BJ (cell line): ENCODE data around the gene SEC14L5. TPM values are rescaled to one million over a fixed set of nuclear protein-coding genes. Genes with fewer than 3 reads are reported as not detected.

ENCODE experiments used
- CTCF ChIA-PET: fragments of 350-600 bp; formaldehyde crosslinking; extraction: SDS; loops from one replicate; lab custom pipeline; 2021; ENCODE audit warnings: antibody characterized with exemption, inconsistent platforms; lab: Yijun Ruan, JAX
- POLR2A ChIA-PET: fragments of 300-600 bp; sonication (Branson Sonifier 250); formaldehyde crosslinking; extraction: SDS; loops from one replicate; lab custom pipeline; 2021; ENCODE audit warnings: antibody characterized with exemption; lab: Charles Lee
- DNase-seq: peaks from one replicate; pipeline ENCODE4 v3.0.0-alpha.2; 2011; ENCODE audit warnings: low read depth
- H3K27me3 ChIP-seq: 2 replicates; pipeline ENCODE4 v1.6.0; 2011; ENCODE audit warnings: low read length; ENCODE audit not compliant: control insufficient read depth, insufficient read depth
- H3K36me3 ChIP-seq: 2 replicates; pipeline ENCODE4 v1.5.1; 2011; ENCODE audit warnings: low read length; ENCODE audit not compliant: control insufficient read depth, insufficient read depth
- H3K4me3 ChIP-seq: 2 replicates; pipeline ENCODE4 v1.5.1; 2011; ENCODE audit warnings: low read depth, mild to moderate bottlenecking, control low read depth, low read length
- CTCF ChIP-seq: IDR thresholded peaks from 2 replicates; pipeline ENCODE4 v1.5.1; 2011; ENCODE audit warnings: low read depth, mild to moderate bottlenecking, control low read depth, inconsistent platforms, low read length, moderate library complexity; ENCODE audit not compliant: insufficient read depth
- polyA minus RNA-seq: library from RNA; depleted of rRNA, polyadenylated mRNA; stranded (reverse); fragments of >200 nt; gene quantifications from 2 replicates; pipeline ENCODE4 v1.2.3, GENCODE V29; 2011; rRNA and poly(A)+ RNA removed
- polyA plus RNA-seq: library from polyadenylated mRNA; depleted of rRNA; stranded (reverse); fragments of >200 nt; gene quantifications from 2 replicates; pipeline ENCODE4 v1.2.3, GENCODE V29; 2011; rRNA removed

Gene SEC14L5
- not detected in 2 replicates for polyA plus RNA-seq
- polyA minus RNA-seq = 0.05 TPM in 1 of 2 replicates, not detected in the other

DNA sequence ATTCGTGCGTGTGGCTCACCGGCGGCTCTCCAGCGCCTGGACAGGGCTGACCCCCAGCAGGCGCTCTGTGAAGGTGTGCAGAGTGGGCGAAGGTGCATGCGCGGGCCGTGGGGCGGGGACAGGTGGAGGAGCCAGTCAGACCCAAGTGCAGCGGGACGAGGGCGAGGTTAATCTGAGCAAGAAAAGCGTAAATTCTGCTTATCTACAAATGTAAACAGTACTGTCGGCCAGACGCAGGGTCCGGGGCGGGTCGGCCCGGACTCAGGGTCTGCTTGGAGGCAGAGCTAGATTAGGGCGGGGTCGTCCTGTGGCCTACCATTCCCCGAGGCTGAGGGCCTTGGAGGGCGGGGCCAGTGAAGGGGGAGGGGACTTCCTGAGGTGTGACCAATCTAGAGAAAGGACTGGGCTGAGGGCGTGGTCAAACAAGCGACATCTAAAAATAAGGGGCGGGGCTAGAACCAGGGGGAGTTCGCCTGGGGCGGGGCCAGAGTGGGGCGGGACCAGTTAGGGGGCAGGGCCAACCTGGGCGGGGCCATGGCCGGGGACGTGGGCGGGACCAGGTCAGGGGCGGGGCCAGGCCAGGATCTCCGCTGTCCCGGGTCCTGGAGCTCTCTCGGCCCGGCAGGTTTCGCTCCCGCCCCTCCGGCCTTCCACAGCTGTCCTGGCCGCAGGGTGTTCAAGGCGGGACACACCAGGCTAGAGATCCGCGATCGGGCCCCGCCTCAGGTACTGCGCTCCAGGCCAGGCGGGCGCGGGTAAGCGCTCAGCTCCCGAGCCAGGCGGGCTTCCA is at the start of gene SEC14L5:
Gene SEC14L5, plus strand, starts transcription at position 611 of the 790 bp plus-strand sequence. CDS start 994 bp downstream, outside the sequence.
- CTCF ChIA-PET = interaction anchor here (1.1 to 1.4 kb wide), 2 partner anchors 93 to 105 kb away, joined by 3 to 6 read pairs; no protein-coding TSS in a partner anchor
- no peak for TF ChIP-seq CTCF
- Histone ChIP-seq H3K4me3 (peak within 1 kb of the TSS; percentile 60), H3K36me3 (no peaks in the 10 kb centered on the region), H3K27me3 (no peaks in the 10 kb centered on the region)
- POLR2A ChIA-PET = interaction anchor here (0.6 to 0.7 kb wide), 3 partner anchors 10 to 76 kb away, joined by 3 to 15 read pairs (median 4); partner anchors contain the start of gene NAGPA
- DNase-seq = peak; percentile 67

DNA sequence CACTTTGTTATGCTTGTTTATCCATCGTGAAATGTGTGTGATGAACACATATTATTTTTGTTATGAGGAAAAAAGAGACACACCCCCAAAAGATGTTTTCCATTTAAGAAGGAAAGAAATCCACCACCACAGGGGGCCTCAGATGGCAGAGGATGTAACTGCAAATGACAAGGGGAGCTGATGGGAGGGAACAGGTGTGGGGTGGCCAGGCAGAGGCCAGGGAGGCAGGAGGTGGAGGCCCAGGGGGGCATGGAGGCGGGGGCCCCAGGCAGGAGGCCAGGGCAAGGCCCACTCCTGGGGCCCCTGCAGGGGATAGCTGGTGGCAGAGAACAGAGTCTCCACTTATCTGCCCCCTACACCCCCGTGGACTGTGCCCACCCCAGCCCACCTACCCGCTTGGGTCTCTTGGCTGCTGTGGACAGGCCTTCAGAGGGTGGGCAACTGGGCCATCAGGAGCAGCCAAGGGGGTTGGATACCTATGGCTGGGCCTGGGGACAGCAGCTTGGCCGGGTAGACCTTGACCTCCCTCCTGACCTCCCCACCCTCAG is 49.2 kb upstream of the SEC14L5 start:
- Histone ChIP-seq H3K27me3 (peaks cover 5% of the 10 kb centered on the region), H3K4me3 (no peak overlapping the region), H3K36me3 (no peaks in the 10 kb centered on the region)
- CTCF ChIA-PET = no interaction called here
- POLR2A ChIA-PET = no interaction called here
- TF ChIP-seq CTCF = no peak
- no peak for DNase-seq

DNA sequence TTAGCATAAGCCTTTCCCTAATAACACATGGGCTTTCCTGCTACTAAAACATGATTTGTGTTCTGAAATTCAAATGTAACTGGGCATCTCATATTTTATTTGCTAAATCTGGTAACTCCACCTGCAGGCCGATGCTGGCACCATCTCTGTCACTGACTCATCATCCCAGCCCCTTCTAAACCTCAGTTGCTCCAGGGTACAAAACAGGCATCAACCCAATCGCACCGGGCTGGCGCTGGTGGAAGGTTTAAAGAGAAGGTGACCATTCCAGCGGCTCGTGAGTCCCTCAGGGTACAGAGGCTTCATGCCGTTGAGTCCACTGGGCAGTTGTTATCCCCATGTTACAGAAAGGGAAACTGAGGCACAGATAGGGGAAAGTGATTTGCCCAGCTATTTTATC is 48.3 kb upstream of the SEC14L5 start:
- no peak for DNase-seq
- no peak for TF ChIP-seq CTCF
- ChIA-PET CTCF (no interaction called here), POLR2A (no interaction called here)
- Histone ChIP-seq H3K4me3 (no peak overlapping the region), H3K36me3 (no peaks in the 10 kb centered on the region), H3K27me3 (0 out of 2 replicates have a peak, but pooled peaks cover 5% of the 10 kb centered on the region)

DNA sequence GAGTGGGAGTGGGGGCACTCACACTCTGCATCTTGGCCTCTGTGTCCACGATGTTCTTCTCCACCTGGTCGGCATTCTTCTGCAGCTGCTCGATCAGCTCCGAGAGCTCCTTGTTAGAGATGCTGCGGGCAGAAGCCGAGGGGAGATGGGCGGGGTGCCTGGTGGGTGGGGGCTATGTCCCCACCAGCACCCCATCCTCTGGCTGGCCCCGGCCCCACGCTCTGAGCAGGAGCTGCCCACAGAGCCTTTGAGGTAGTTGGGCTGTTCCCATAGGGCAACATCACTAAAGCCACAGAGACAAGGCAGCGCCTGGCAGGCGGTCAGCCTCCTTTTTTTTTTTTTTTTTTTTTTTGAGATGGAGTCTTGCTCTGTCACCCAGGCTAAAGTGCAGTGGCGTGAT is 47.3 kb upstream of the SEC14L5 start:
- ChIA-PET POLR2A (no interaction called here), CTCF (no interaction called here)
- no peaks in the 10 kb centered on the region for H3K27me3 ChIP-seq
- DNase-seq = no peak
- H3K36me3 ChIP-seq = no peaks in the 10 kb centered on the region
- TF ChIP-seq CTCF = no peak
- H3K4me3 ChIP-seq = no peak overlapping the region

- Histone ChIP-seq H3K4me3 (no peak overlapping the region), H3K36me3 (no peaks in the 10 kb centered on the region), H3K27me3 (no peaks in the 10 kb centered on the region)
- peak; percentile 36 for DNase-seq
- no peak for TF ChIP-seq CTCF
- ChIA-PET CTCF (interaction anchor here (0.6 kb wide), 1 partner anchor 58 kb away, joined by 3 read pairs; no protein-coding TSS in a partner anchor), POLR2A (no interaction called here)
These were observed 46.2 kb upstream of the SEC14L5 start for GRCh38 chr16:4911970-4912386.
